ENCODE results near the gene CLSTN2. TPM values are rescaled to one million over a fixed set of nuclear protein-coding genes. Genes with fewer than 3 reads are reported as not detected.
A peak's percentile ranks its signal among the peaks of the same experiment; 100 is the strongest.

CLSTN2 gene
- total RNA-seq, 2 donors from 2014 or later = 13.6 to 28.3 TPM

- Histone ChIP-seq H3K9me3 (no peaks in the 10 kb centered on the region), H3K27me3 (no peaks in the 10 kb centered on the region), H3K27ac (no peak overlapping the region), H3K4me3 (no peak overlapping the region), H3K4me1 (no peaks in the 10 kb centered on the region), H3K36me3 (no peaks in the 10 kb centered on the region)
- TF ChIP-seq, protein P1, sequence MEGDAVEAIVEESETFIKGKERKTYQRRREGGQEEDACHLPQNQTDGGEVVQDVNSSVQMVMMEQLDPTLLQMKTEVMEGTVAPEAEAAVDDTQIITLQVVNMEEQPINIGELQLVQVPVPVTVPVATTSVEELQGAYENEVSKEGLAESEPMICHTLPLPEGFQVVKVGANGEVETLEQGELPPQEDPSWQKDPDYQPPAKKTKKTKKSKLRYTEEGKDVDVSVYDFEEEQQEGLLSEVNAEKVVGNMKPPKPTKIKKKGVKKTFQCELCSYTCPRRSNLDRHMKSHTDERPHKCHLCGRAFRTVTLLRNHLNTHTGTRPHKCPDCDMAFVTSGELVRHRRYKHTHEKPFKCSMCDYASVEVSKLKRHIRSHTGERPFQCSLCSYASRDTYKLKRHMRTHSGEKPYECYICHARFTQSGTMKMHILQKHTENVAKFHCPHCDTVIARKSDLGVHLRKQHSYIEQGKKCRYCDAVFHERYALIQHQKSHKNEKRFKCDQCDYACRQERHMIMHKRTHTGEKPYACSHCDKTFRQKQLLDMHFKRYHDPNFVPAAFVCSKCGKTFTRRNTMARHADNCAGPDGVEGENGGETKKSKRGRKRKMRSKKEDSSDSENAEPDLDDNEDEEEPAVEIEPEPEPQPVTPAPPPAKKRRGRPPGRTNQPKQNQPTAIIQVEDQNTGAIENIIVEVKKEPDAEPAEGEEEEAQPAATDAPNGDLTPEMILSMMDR (IDR thresholded peaks at IDR 0.05) = no peak
- DNase-seq (ENCODE audit: low spot score) = no peak
Measured at GRCh38 chr3:140456974-140457373, 522.0 kb downstream of the CLSTN2 start.

GRCh38 chr3:140459462-140459861, 524.5 kb downstream of the CLSTN2 start:
- H3K36me3 ChIP-seq = no peaks in the 10 kb centered on the region
- peaks cover 0 to 8% of the 10 kb centered on the region in 2 donors for H3K4me1 ChIP-seq
- H3K27ac ChIP-seq = no peak overlapping the region
- TF ChIP-seq, protein P1 (IDR thresholded peaks at IDR 0.05) = no peak
- no peak for DNase-seq (ENCODE audit: low spot score)
- no peaks in the 10 kb centered on the region for H3K9me3 ChIP-seq
- H3K4me3 ChIP-seq = no peak overlapping the region
- no peaks in the 10 kb centered on the region for H3K27me3 ChIP-seq

GRCh38 chr3:140461250-140461649, 526.3 kb downstream of the CLSTN2 start:
- Histone ChIP-seq H3K9me3 (no peaks in the 10 kb centered on the region), H3K4me1 (peaks cover 0 to 8% of the 10 kb centered on the region in 2 donors), H3K36me3 (no peaks in the 10 kb centered on the region), H3K27ac (no peak overlapping the region), H3K4me3 (no peak overlapping the region), H3K27me3 (no peaks in the 10 kb centered on the region)
- DNase-seq (ENCODE audit: low spot score) = no peak
- TF ChIP-seq, protein P1 (IDR thresholded peaks at IDR 0.05) = no peak

- DNase-seq (ENCODE audit: low spot score) = no peak
- no peaks in the 10 kb centered on the region for H3K36me3 ChIP-seq
- peaks cover 0 to 8% of the 10 kb centered on the region in 2 donors for H3K4me1 ChIP-seq
- H3K27me3 ChIP-seq = no peaks in the 10 kb centered on the region
- no peak overlapping the region for H3K4me3 ChIP-seq
- H3K9me3 ChIP-seq = no peaks in the 10 kb centered on the region
- TF ChIP-seq, protein P1 (IDR thresholded peaks at IDR 0.05) = no peak
- peak overlapping the region; percentile 18 to 31 for H3K27ac ChIP-seq
Measured at GRCh38 chr3:140463355-140463754, 528.4 kb downstream of the CLSTN2 start.

- H3K27me3 ChIP-seq = no peaks in the 10 kb centered on the region
- no peak overlapping the region for H3K27ac ChIP-seq
- DNase-seq (ENCODE audit: low spot score) = no peak
- H3K36me3 ChIP-seq = no peaks in the 10 kb centered on the region
- TF ChIP-seq, protein P1 (IDR thresholded peaks at IDR 0.05) = no peak
- no peaks in the 10 kb centered on the region for H3K9me3 ChIP-seq
- H3K4me3 ChIP-seq = no peak overlapping the region
- H3K4me1 ChIP-seq = peaks cover 0 to 8% of the 10 kb centered on the region in 2 donors
Measured at GRCh38 chr3:140465988-140466387, 531.0 kb downstream of the CLSTN2 start.

GRCh38 chr3:140466535-140466934, 531.5 kb downstream of the CLSTN2 start:
- DNase-seq (ENCODE audit: low spot score) = no peak
- Histone ChIP-seq H3K27me3 (no peaks in the 10 kb centered on the region), H3K4me1 (peaks cover 0 to 8% of the 10 kb centered on the region in 2 donors), H3K9me3 (no peaks in the 10 kb centered on the region), H3K4me3 (no peak overlapping the region), H3K27ac (peak overlapping the region in 1 of 2 donors; percentile 17), H3K36me3 (no peaks in the 10 kb centered on the region)
- TF ChIP-seq, protein P1 (IDR thresholded peaks at IDR 0.05) = no peak

Data from right atrium auricular region (tissue), 2 donors.